Uterus (tissue), 4 donors: ENCODE data around the gene PLCXD3. TPM values are rescaled to one million over a fixed set of nuclear protein-coding genes. Genes with fewer than 3 reads are reported as not detected.

Source experiments
- DNase-seq, 2 donors: peaks; one replicate each; pipeline ENCODE4 v3.0.0-alpha.2; 2019 to 2020
- H3K27ac ChIP-seq, 2 donors: fragments of 200-600 bp; sonication (generic); 1 replicate in 1 of 2; 2 replicates in 1 of 2; pipeline ENCODE4 v1.5.1; 2016 to 2018
- H3K27me3 ChIP-seq, 2 donors: fragments of 200-600 bp; sonication (generic); one replicate each; pipeline ENCODE4 v1.5.1; 2018 to 2019; ENCODE audit warnings: control low read depth in 1 of 2
- H3K36me3 ChIP-seq, 2 donors: fragments of 200-600 bp; sonication (generic); one replicate each; pipeline ENCODE4 v1.5.1; 2019; ENCODE audit warnings: control low read depth in 1 of 2
- H3K4me1 ChIP-seq, 2 donors: fragments of 200-600 bp; sonication (generic); one replicate each; pipeline ENCODE4 v1.5.1; 2018 to 2019; ENCODE audit warnings: control low read depth in 1 of 2
- H3K4me3 ChIP-seq, 2 donors: fragments of 200-600 bp; sonication (generic); 1 replicate in 1 of 2; 2 replicates in 1 of 2; pipeline ENCODE4 v1.5.1; 2018 to 2019; ENCODE audit warnings: mild to moderate bottlenecking in 1 of 2
- H3K9me3 ChIP-seq, 2 donors: fragments of 200-600 bp; sonication (generic); one replicate each; pipeline ENCODE4 v1.5.1; 2019; ENCODE audit warnings: control low read depth in 1 of 2
- CTCF ChIP-seq, 4 experiments: fragments of 200-600 bp in 2 of 4; fragments of 450-650 bp in 2 of 4; sonication (generic) in 2 of 4; IDR thresholded peaks; one replicate each; pipeline ENCODE4 v1.5.1; 2016 to 2019; ENCODE audit warnings: antibody characterized with exemption in 4 of 4, mild to moderate bottlenecking in 2 of 4, moderate library complexity in 1 of 4
- POLR2A ChIP-seq, 2 donors: fragments of 450-650 bp; IDR thresholded peaks; one replicate each; pipeline ENCODE4 v1.6.1; 2016; ENCODE audit warnings: antibody characterized with exemption in 2 of 2, mild to moderate bottlenecking in 1 of 2, moderate library complexity in 1 of 2
- intact Hi-C: fragments of 100-400 bp; cut with DNase I; formaldehyde crosslinking; loops from one replicate; pipeline ENCODE4 v1.15.1; 2023; ENCODE audit warnings: low total_unique reads
- total RNA-seq, 4 donors: library from RNA; depleted of rRNA in 3 of 4; stranded (reverse); fragments of >200 nt in 3 of 4; gene quantifications; one replicate each; pipeline versions ENCODE4 v1.1.0 to v1.2.4, GENCODE V29; 2014 to 2023
- donor health status: DM: yes; HTN: yes; CAD: no.

Gene PLCXD3
- total RNA-seq, 4 donors from 2014 or later, result 0.55 to 13.2 (median 7.5) TPM

- intact Hi-C loops, result no loop called here
Observed at GRCh38 chr5:41346609-41347008, 163.8 kb downstream of the PLCXD3 start.

GRCh38 chr5:41345295-41345694, 165.1 kb downstream of the PLCXD3 start:
- no peak for TF ChIP-seq POLR2A (IDR thresholded peaks at IDR 0.05)
- no peak for TF ChIP-seq CTCF (IDR thresholded peaks at IDR 0.05)
- Histone ChIP-seq H3K27ac (no peak overlapping the region), H3K9me3 (no peaks in the 10 kb centered on the region), H3K4me3 (no peak overlapping the region), H3K36me3 (no peaks in the 10 kb centered on the region), H3K4me1 (no peaks in the 10 kb centered on the region), H3K27me3 (no peaks in the 10 kb centered on the region)
- intact Hi-C loops, result no loop called here
- DNase-seq, result no peak

More at GRCh38 chr5:41346609-41347008, 163.8 kb downstream of the PLCXD3 start:
- Histone ChIP-seq H3K27me3 (no peaks in the 10 kb centered on the region), H3K4me3 (no peak overlapping the region), H3K36me3 (no peaks in the 10 kb centered on the region), H3K9me3 (no peaks in the 10 kb centered on the region), H3K27ac (no peak overlapping the region), H3K4me1 (no peaks in the 10 kb centered on the region)
- DNase-seq, result no peak
- no peak for TF ChIP-seq POLR2A (IDR thresholded peaks at IDR 0.05)
- no peak for TF ChIP-seq CTCF (IDR thresholded peaks at IDR 0.05)

- intact Hi-C loops, result no loop called here
- no peak for DNase-seq
- Histone ChIP-seq H3K9me3 (no peaks in the 10 kb centered on the region), H3K4me3 (no peak overlapping the region), H3K36me3 (no peaks in the 10 kb centered on the region), H3K27ac (no peak overlapping the region), H3K4me1 (peaks cover 0 to 10% of the 10 kb centered on the region in 2 donors), H3K27me3 (no peaks in the 10 kb centered on the region)
- TF ChIP-seq CTCF (IDR thresholded peaks at IDR 0.05), result no peak
Observed at GRCh38 chr5:41339339-41339738, 171.1 kb downstream of the PLCXD3 start.

- peak in 1 of 2 donors; percentile 18 for DNase-seq
- H3K27me3 ChIP-seq, result no peaks in the 10 kb centered on the region
- no peaks in the 10 kb centered on the region for H3K36me3 ChIP-seq
- H3K4me3 ChIP-seq, result no peak overlapping the region
- TF ChIP-seq CTCF (IDR thresholded peaks at IDR 0.05), result no peak
- no peak for TF ChIP-seq POLR2A (IDR thresholded peaks at IDR 0.05)
- intact Hi-C loops, result no loop called here
- H3K9me3 ChIP-seq, result no peaks in the 10 kb centered on the region
- H3K27ac ChIP-seq, result no peak overlapping the region
- H3K4me1 ChIP-seq, result peaks cover 0 to 10% of the 10 kb centered on the region in 2 donors
Observed at GRCh38 chr5:41338136-41338675, 172.2 kb downstream of the PLCXD3 start.

GRCh38 chr5:41337724-41338123, 172.7 kb downstream of the PLCXD3 start:
- H3K4me1 ChIP-seq, result peaks cover 0 to 10% of the 10 kb centered on the region in 2 donors
- H3K4me3 ChIP-seq, result no peak overlapping the region
- intact Hi-C loops, result no loop called here
- H3K36me3 ChIP-seq, result no peaks in the 10 kb centered on the region
- DNase-seq, result no peak
- no peak overlapping the region for H3K27ac ChIP-seq
- no peaks in the 10 kb centered on the region for H3K27me3 ChIP-seq
- no peaks in the 10 kb centered on the region for H3K9me3 ChIP-seq
- TF ChIP-seq CTCF (IDR thresholded peaks at IDR 0.05) (no peak), POLR2A (IDR thresholded peaks at IDR 0.05) (no peak)
